H1 (cell line): ENCODE data around the gene METTL18. TPM values are rescaled to one million over a fixed set of nuclear protein-coding genes. Genes with fewer than 3 reads are reported as not detected.

Experiments used
- BRCA1 ChIP-seq: IDR thresholded peaks from 2 replicates; pipeline ENCODE4 v1.6.1; 2012; ENCODE audit warnings: low read depth, low read length, improper control_type of control experiment
- CHD7 ChIP-seq: fragments of 300-600 bp; sonication (generic); IDR thresholded peaks from 2 replicates; pipeline ENCODE4 v1.7.1; 2012; ENCODE audit warnings: low read length, moderate library complexity, mild to moderate bottlenecking, inconsistent platforms; ENCODE audit not compliant: insufficient replicate concordance
- MAX ChIP-seq: IDR thresholded peaks from 2 replicates; pipeline ENCODE4 v1.6.1; 2012; ENCODE audit warnings: inconsistent platforms
- SP1 ChIP-seq: IDR thresholded peaks from 2 replicates; pipeline ENCODE4 v1.6.1; 2011; ENCODE audit warnings: low read depth, low read length
- polyA plus RNA-seq, 7 experiments: library from polyadenylated mRNA; depleted of rRNA in 3 of 7; stranded (reverse) in 5 of 7; unstranded in 2 of 7; fragments of >200 nt in 5 of 7; fragments of 200-250 nt in 2 of 7; gene quantifications; 1 replicate in 5 of 7; 2 replicates in 1 of 7; 4 replicates in 1 of 7; pipeline versions ENCODE4 v1.2.1 to v1.2.3, GENCODE V29; 2011 to 2013; ENCODE audit warnings: missing spikeins in 2 of 7, mixed read lengths in 2 of 7
- total RNA-seq: library from RNA; stranded (reverse); fragmentation: NEBNext Ultra II Directional; extraction: Animal tissue kit (Norgen Biotek cat#: 25700); gene quantifications from 2 replicates; pipeline ENCODE4 v1.2.1, GENCODE V29; 2021

METTL18 gene
- total and polyA plus RNA-seq, 2 of the 8 experiments (the other 6 are each of a cell fraction or from before 2014, with no cell fraction given): 1.4 to 7.6 TPM

GRCh38 chr1:169784102-169784501 is 10.6 kb downstream of the METTL18 start (continued):
- no peak for TF ChIP-seq MAX
- no peak for TF ChIP-seq CHD7
- TF ChIP-seq BRCA1: no peak
- TF ChIP-seq SP1: no peak
